Fibroblast of lung (primary cell): ENCODE data around the gene KRT84.

Source experiments
- EZH2 ChIP-seq: IDR thresholded peaks from 2 replicates; pipeline ENCODE4 v1.5.1; 2012; ENCODE audit warnings: low read length, control low read depth, mild to moderate bottlenecking; ENCODE audit errors: missing control alignments
- TF ChIP-seq, protein P1 (sequence below), 2 donors: IDR thresholded peaks in 1 of 2; conservative IDR thresholded peaks in 1 of 2; 1 replicate in 1 of 2; 2 replicates in 1 of 2; pipeline ENCODE4 v1.5.1; 2011 to 2012; ENCODE audit warnings: low read length in 2 of 2, control low read depth in 1 of 2, inconsistent platforms in 1 of 2, low read depth in 1 of 2, mild to moderate bottlenecking in 1 of 2

DNA sequence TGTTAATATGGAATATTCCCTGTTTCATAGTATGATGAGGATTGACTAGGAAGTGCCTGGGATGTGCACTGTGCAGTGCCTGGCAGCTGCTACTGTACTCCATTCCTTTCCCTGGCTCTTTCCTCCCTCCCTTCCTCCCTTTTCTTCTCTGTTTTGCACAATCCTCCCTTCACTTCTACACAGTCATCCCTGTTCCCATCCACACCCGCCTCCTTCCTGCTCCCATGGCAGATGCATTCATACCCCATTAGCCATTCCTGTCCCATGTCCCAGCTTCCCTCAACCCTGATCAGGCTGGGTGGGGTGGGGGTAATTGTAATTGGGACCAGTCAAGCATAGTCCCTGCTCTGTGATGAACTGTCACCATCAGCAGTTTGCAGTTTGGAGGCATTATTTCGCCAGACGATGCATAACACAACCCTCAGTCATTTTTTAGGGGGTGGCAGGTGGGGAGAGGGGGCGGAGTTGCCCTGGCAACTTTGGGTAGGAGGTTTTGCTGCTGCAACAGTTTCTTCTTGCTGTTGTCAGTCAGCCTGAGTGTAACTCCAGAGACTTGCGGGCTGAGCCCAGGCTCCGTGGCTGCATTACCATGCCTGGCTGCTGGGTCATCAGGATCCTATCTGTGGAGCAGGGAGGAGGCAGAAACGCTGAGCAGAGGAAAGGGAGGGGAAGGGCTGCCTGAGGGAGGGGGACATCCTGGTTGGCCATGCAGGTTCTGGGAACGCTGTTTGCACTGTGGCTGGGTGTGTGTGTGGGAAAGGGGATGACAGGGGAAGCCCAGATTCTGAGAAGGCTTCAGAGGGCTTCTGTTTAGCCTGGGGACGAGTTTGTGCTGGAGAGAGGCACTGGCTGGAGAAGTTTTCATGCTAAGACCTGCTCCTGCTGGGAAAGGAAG lies 4.1 kb upstream of the KRT84 start:
- TF ChIP-seq, protein P1, sequence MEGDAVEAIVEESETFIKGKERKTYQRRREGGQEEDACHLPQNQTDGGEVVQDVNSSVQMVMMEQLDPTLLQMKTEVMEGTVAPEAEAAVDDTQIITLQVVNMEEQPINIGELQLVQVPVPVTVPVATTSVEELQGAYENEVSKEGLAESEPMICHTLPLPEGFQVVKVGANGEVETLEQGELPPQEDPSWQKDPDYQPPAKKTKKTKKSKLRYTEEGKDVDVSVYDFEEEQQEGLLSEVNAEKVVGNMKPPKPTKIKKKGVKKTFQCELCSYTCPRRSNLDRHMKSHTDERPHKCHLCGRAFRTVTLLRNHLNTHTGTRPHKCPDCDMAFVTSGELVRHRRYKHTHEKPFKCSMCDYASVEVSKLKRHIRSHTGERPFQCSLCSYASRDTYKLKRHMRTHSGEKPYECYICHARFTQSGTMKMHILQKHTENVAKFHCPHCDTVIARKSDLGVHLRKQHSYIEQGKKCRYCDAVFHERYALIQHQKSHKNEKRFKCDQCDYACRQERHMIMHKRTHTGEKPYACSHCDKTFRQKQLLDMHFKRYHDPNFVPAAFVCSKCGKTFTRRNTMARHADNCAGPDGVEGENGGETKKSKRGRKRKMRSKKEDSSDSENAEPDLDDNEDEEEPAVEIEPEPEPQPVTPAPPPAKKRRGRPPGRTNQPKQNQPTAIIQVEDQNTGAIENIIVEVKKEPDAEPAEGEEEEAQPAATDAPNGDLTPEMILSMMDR (conservative IDR thresholded peaks at IDR 0.05 in 1 of 2, IDR thresholded peaks at IDR 0.05 in 1 of 2; ENCODE audit: low read depth in 1 of 2, low read length in 2 of 2) = no peak
- TF ChIP-seq EZH2 = no peak
